Activated T-cell treated with anti-CD3 and anti-CD28 coated beads, Interleukin-2, amount 50 U/mL, for 1 hour (primary cell): ENCODE results near the gene LINGO1.

Experiments used
- DNase-seq: peaks from one replicate; pipeline ENCODE4 v3.0.0-alpha.2; 2020

Gene LINGO1

DNA sequence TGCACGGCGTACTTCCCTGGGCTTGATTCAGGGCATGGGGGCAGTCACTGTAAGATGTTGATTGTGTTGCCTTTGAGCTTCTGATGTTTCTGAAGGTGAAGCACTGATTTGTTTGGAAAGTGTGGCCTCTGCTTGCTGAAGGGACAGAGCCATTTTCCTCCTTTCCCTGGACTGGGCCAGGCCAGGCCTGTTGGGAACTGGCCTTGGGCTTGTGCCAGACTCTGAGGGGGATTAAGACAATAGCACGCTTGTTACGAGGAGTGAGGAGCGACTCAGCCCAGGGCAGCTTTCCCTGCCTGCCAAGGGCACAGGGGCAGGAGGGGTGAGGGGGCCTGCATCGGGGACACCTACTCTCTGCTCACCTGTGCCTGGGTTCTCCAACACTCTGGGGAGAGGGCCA lies 42.9 kb downstream of the LINGO1 start:
- no peak for DNase-seq

DNA sequence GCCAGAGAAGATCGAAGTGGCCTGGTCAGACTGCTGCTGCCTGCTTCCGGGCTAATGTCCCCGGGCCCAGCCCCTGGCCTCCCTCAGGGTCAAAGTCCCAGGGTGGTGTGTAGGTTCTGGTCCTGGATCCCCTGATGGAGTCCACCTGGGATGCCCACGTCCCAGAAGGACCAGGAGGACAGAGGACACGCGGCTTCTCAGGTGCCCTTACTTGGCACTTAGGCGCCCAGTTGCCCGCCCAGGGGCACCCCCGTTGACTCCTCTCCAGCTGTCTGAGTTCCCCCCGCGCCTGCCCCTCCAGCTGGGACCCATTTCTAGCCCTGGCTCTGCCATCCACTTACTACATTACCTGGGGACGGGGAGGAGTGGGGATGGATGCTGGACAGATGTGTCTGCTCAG lies 44.6 kb downstream of the LINGO1 start:
- DNase-seq, result no peak

DNA sequence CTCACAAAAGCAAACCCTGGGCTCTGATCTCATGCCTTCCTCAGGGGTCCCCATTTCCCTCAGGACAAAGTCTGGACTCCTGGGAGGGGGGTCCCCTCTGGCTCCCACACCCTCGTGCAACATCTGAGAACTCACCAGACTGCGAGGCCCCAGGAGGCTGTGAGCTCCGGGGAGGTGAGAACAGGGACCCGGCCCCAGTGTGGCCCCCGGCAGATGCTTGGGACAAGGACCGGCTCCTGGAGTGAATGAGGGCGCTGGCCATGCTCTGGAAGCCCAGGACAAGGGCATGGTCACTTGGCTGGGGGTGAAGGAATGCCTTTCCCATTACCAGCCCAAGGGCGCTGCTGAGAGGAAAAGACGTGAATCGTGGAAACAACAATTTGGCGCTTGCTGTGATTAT lies 48.0 kb downstream of the LINGO1 start:
- DNase-seq, result no peak

DNA sequence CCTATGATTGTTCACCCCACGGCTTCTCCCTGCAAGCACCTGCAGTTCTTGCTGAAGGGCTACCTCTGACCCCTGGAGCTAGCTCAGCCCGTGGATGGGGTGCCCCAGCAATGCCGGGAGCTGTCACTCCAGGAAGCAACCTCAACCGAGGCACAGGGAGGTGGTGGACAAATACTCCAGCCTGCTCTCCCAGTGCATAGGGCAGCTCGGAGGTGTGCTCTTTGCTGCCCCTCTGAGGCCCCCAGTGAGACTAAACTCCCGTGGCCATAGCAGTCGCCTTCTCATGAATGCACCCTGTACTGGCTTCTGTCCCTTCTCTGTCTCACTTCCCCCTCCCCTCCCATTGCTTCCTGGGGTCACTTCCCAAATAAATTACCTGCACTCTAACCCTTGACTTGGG lies 48.5 kb downstream of the LINGO1 start:
- DNase-seq, result no peak

DNA sequence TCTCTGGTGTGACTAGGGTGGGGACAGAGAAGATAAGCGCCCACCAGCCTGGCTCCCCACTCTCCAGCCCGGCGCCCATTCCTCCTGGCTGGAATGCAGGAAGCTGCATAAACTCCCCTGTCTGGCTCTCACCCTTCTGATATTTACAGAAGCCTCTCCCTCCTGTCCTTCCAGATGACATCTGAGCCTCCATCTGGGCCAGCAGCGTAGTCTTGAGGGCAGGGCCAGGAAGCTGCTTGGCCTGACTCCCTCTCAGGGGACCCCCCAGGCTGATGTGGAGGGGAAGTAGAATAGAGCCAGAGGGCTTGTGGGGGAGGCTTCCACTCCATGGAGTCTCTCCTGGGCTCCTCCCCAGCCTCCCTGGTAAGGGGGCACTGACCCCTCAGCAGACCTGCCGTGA lies 49.9 kb downstream of the LINGO1 start:
- no peak for DNase-seq

DNA sequence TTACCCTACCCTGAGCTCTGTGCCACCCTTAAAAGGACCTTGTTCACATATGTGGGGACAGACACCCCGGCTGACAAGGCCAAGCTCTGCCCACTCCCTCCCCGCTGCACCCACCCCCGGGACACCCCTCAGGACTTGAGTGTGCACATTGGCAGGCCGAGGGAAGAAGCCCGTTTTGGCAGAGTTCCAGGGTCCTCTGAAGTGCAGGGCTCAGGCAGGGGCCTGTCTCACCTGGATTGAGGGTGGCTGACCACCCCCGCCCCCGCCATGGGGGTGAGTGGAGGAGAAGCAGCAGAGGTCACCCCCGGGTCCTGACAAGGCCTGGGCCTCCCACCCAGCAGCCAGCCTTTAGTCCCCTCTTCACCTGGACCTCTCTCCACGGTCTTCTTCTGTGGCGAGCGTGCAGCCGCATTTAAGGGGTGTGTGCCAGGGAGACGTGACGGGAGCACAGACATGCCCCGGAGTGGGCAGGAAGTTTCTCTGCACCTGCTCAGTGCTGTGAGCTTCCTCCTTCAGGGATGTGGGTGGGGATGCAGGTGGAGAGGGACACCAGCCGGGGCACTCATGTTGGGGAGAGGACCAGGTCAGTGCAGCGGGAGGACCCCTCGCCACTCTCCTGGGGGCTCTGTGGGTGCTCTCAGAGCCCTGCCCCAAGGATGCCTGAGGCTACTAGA lies 50.7 kb downstream of the LINGO1 start:
- DNase-seq, result no peak

DNA sequence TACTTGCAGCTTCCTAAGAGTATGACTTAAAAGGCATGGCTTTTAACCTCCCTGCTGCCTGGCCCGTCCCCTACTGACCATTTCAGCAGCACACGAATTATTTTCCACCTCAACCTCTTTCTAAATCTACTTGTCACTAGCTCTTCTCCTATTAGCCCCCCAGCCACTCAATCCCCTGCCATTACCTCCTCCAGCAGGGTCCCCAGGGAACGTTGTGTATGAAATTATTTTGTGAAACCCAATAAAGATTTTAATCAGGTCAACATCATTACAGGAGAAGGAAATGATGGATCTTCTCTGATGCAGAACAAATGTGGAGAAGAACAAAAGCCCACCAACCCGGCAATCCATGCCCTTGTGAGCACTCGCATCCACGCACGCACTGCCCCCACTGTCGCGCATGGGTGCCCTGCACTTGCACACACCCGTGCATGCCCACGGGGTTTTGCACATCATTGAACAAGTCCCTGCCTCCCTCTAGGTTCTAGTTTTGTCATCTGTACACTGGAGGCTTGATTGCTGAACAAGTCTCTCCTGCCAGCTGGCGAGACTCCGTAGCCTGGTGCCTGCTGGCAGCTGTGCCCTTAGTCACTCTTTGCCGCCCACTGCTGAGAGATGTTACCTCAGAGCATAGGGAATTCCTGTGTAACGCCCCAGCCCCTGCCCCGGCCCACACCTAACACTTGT lies 51.6 kb downstream of the LINGO1 start:
- DNase-seq, result no peak

DNA sequence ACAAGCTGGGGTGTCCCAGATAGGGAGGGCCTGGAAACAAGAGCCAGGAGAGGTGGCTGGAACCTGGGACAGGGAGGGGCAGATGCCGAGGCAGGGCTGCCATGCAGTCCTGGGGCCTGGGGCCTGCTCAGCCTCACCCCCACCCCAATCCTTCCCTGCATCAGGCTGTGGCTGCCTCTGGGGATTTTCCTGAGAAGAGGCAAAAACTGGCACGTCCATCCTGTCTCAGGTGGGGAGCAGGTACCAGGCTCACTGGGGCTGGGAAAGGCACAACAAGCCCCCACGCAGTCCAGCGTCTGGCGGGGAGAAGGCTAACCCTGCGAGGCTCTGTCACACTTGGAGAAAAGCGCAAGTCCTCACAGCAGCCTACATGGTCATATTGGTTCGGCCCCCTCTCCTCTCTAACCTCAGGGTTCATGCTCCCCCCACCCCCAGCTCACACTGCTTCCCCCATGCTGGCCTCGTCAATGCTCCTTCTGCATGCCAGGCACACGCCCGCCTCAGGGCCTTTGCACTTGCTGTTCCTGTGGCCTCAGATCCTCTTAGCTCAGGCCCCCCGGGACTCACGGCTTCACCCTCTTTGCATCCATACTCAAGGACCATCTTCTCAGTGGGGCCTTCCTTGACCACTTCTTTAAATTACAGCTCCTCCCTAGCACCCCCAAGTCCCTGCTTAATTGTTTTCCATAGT lies 53.1 kb downstream of the LINGO1 start:
- DNase-seq, result no peak

DNA sequence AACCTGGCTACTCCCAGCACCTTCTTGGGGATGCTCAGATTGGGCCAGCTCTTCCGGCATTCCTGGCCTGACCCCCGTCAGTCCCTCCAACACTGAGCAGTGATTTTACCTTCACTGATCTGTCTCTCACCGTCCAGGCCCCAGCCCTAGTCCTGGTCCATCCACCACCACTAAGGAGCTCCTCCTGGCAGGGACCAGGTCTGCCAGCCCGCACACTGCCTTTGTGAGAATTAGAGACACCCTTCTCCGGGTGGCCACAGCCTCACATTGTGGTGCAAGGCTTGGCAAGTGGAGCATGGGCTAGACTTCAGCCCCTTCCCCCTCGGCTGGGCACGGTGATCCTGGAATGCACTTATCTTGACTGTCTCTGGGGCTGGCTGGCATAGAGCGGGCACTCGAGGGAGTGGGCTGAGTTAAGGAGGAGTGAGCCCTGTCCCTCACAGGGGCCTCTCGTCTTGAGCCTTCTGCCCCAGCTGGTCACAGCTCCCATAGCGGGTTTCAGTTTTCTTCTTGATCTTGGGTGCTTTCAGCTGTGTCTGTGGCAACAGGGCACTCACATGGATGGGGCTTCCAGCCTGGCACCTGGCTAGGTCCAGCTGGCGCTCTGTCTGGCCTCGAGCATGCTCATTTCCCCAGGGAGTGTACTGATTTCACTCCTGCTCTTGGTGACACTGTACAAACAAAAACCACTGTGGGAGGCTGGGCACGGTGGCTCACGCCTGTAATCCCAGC lies 53.9 kb downstream of the LINGO1 start:
- DNase-seq, result no peak

DNA sequence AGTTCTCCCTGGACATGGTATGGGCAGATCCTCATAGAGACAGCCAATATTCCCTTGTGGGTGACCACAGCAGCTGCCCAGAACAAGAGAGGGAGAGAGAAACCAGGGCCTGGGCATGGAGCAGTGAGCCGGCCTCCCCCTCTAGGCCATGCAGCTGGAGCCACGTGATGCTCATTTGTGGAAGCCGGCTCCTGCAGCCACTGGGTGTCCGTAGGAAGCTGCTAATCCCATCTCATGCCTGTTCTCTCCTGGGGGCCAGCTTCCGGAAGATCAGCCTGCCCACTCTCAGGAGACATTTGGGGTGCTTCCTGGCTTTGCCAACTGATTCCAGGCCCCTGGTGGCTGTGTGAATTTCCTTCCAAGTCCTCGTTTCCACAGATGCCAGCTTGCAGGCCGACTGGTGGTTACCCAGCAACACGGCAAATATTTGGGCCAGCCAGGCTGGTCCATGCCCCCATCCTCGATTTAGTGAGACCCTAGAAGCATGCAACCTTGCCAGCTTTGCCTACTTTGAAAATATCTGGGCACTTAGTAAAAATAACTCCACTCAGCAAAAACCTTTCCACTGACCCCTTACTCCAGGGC lies 55.3 kb downstream of the LINGO1 start:
- DNase-seq, result no peak

DNA sequence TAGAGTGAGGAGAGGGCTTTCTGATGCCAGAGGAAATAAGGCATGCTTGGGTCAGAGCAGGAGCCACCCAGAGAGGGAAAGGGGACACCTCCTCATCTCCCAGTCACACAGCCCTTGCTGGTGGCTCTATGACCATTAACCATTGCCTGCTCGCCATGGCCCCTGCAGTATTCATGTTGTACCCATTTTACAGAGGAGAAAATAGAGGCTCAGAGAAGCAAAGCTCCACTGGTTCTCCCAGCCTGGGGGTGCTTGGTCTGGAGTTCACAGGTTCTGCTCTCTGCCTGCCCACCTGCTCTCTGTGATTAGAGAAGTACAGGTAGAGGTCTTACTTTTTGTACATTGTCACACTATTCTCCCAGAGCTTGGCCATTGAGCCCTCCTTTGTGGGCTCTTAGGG lies 56.2 kb downstream of the LINGO1 start:
- DNase-seq, result no peak

DNA sequence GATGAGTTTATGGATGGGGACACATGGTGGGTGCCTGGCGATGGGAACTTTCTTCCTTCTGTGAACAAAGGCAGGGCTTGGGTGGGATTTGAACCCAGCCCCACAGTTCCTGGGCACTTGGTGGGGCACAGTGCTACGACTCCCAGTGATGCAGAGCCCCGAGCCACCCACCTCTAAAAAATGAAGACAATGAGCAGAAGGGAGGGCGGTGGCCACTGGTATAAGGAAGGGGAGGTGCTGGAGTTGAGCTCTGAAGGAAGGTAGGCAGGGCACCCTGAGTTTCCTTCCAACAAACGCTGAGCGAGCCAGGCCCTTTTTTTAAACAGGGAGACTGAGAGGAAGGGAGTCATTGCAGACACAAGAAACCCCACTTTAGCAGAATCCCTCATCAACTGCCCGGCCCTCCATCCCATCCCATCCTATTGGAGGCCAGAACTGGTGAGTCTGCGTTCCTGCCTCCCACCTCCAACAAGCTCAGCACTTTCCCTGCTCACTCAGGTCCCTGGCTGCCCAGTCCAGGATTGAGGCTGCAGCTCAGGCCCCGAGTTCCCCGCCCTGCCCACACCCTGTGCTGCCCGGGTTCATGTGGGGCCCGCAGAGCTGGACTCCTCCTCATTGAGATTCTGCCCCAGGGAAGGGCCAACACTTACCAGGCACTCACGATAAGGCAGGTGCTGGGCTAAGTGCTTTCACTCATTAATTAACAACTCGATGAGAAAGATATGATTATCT lies 57.3 kb downstream of the LINGO1 start:
- DNase-seq, result no peak

DNA sequence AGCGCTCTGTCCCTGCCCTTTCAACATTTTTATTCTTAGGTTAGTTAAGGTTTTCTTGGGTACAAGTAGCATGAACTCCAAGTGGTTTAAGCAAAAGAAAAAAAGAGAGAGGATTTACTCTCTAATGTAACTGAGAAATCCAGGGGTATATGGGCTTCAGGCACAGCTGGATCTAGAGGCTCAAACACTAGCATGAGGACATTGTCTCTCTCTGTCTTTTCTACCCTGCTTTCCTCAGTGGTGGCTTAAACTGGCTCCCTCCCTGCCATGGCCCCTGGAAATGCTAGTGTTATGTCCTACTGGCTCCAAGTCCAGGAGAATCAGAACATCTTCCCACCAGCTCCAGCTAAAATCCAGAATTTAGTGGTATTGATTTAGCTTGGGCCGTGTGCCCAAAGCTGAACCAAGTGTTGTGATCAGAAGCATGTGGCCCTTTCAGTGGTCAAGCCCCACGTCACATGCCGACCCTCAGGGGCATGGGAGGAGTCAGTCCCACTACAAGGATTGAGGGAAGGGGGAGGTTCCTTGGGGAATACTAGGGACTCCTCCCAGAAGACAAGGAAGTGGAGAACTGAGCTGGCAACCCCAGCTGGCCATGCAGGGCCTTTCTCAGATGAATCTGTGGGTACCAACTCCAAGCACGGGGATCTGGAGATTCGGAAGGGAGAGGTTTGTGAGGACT lies 58.0 kb downstream of the LINGO1 start:
- no peak for DNase-seq

DNA sequence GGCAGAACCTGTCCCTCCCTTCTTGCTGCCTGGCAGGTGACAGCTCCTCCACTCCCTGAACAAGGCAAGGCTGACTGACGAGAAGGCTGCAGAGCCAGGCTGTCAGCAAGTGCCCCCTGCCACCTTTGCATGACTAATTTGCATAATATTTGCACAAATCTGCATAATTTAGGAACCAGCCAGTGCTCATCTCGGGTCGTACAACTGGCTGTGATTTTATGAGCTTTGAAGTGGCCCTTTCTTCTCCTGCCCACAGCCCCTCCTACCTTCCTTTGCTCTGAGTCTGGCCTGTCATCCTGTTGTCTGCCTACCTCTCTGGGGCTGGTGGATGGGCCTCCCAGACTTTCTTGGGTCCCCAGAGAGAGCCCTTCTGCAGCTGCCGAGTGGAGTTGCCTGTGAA lies 58.9 kb downstream of the LINGO1 start:
- no peak for DNase-seq

DNA sequence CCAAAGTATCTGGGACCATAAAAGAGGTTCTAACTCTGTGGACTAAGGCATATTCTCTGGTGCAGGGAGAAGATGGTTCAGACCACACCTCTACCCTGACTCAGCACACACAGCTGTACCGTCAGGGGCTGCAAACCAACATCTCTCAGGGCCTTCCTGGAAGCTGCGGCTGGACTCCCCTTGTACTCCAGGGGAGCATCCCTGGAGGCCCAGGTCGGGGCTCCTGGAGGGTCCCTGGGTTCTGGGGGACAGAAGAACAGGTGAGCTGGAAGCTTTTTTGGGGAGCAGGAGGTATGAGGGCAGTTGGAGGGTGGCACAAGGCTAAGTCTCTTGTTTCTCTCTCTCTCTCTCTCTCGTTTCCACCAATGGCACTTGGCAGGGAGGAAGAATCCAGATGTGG lies 60.5 kb downstream of the LINGO1 start:
- DNase-seq, result no peak

DNA sequence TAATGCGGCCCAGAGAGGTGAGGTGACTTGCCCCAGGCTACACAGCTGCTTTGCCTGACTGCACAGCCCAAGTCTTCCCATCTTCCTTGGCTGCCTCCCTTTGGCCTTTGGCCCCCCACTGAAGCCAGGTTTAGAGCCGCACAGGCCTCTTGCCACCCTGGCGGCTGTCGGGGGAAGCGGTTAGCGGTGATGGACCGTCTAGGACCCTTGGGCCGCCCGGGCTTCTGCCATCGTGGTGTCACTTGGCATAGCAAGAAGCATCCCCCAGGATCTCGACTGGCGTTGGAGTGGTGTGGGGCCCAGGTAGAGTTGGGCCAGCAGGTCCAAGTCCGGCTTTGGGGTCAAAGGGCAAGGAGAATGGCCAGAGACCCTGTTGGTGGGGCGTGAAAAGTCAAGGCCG lies 61.0 kb downstream of the LINGO1 start:
- no peak for DNase-seq

DNA sequence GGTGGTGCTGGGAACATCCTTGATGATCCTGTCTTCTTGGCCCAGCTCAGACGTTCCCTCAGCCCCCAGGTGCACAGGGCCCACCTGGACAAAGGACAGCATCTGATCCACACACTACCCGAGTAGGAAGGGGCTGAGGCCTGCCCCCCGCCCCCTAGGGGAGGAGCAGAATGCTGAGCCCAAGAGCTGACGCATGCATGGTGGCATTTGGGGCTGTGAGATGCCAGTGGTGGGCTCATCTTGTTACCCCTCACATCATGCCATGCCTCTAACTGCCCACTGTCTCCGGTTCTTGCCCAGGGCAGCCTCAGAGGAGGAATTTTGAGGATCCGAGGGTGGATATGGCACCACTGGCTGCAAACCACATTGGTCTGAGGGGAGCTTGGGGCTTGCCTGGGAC lies 61.5 kb downstream of the LINGO1 start:
- no peak for DNase-seq

DNA sequence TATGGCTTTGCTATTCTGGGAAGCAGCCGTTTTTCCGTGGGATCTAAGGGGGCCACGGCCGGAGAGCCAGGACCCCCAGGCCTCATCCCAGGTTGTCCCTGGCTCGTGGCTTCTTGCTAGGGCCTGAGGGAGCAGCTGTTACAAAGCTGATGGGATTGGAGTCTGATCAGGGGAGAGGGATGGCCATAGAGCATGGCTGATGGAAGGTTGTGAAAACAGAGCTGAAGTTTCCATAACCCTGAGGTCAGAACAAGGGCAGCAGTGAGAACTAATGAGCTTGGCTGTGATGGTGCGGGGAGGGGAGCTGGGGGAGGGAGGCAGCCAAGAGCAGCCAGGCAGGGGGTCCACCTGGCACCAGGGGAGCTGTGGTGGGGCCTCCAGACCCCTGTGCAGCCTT lies 63.0 kb downstream of the LINGO1 start:
- DNase-seq, result no peak

DNA sequence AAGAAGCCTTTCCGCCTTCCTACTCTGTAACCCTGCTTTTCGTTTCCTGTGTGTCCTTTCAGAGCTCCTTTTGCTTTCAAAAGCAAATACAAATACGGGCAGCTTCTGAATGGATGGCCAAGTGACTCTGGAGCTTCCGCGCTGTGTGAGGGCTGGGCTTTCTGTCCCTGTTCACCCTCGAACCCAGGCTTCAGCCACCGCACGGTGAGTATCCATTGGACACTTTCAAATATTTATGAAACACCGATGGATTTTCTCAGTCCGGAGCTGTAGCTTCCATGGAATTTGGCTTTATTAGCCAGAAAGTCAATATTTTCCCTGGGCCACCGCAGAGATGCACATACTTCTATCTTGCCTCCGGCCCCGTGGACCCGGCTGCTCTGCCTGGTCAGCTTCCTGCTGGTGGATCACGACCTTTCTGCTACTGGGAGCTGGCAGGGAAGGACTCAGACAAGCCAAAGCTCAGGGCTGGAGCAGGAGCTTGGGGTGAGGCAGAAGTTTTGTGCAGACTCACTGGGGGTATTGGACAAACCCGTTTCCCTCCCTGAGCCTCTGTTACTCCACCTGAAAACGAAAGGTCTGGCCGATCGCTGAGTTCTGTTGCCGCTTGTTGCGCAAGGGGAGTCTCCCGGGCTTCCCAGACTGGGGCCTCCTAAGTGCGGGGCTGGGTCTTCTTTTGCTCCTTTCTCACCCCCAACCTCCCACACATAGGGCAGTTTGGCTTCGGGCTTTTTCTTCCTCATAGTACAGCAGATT lies 63.6 kb downstream of the LINGO1 start:
- no peak for DNase-seq

DNA sequence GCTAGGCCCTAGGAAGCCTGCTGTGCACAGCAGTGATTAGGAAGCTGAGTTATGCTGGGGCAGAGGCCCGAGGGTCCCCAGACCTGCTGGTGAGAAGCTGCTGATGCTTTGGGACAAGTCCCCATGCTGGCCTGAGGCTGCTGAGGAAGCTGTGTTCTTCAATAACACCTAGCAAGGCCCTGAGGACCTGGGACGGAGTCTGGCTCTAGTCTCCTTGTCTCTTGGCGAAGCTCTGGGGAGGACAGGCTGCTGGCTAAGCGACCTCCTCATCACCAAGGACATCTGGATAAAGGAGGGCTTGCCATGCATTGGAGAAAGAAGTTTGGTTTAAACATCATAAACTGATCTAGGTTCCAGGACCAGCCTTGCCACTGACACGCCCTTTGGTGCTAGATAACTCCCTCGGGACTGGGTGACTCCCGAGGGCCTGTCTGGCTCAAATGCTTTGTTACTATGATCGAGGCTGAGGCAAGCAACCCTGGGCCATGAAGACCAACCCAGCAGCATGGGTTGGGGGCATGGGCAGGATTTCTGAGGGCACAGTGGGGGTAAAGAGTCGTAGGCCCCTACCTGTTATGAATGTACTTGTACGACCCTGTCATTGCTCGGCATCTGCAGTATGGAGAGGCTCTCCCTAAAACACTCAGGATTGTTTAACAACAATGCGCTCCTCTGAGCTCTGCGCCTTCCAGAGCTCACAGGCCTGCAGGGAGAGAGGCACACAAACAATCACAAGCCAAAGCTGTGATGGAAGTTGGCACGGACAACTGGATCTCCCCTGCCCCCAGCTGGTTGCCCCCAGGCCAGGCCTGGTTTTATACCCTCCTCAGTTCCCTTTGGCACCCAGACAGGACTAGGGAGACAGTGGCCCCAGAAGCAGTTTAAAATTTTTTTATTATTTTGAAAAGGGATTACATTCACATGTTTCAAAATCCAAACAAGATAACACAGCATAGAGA lies 64.4 kb downstream of the LINGO1 start:
- no peak for DNase-seq
